PC-3 (cell line): ENCODE data around the gene CBL. TPM values are rescaled to one million over a fixed set of nuclear protein-coding genes. Genes with fewer than 3 reads are reported as not detected.

Experiments used
- ATAC-seq: fragments of 200-7000 bp; cut with Tn5 transposase; 2 replicates; pipeline ENCODE4 v1.9.1; 2020; ENCODE audit warnings: mild to moderate bottlenecking, moderate library complexity
- BruUV-seq: library from RNA; stranded (reverse); fragments of 400-500 nt; replicated peaks from 2 replicates; lab custom pipeline; 2021; lab: Mats Ljungman, UMichigan
- CTCF ChIA-PET: fragments of 300-600 bp; sonication (Branson Sonifier 250); formaldehyde crosslinking; loops from one replicate; lab custom pipeline; 2022; ENCODE audit warnings: antibody characterized with exemption; lab: Charles Lee
- POLR2A ChIA-PET: fragments of 300-600 bp; sonication (Branson Sonifier 250); formaldehyde crosslinking; loops from one replicate; lab custom pipeline; 2022; ENCODE audit warnings: antibody characterized with exemption; ENCODE audit not compliant: unreplicated experiment; lab: Charles Lee
- DNase-seq: peaks from one replicate; pipeline ENCODE4 v3.0.0-alpha.2; 2015
- H2AFZ ChIP-seq: fragments of 300-600 bp; sonication (generic); 2 replicates; pipeline ENCODE4 v1.6.0; 2016; ENCODE audit warnings: antibody characterized with exemption, low read length
- H3F3A ChIP-seq: fragments of 300-600 bp; sonication (generic); one replicate; pipeline ENCODE4 v1.6.0; 2017; ENCODE audit warnings: antibody characterized with exemption, low read length, control low read depth, mild to moderate bottlenecking; ENCODE audit not compliant: unreplicated experiment
- H3K27ac ChIP-seq: fragments of 300-600 bp; sonication (generic); 2 replicates; pipeline ENCODE4 v1.5.1; 2016; ENCODE audit warnings: mild to moderate bottlenecking, low read length
- H3K27me3 ChIP-seq: fragments of 300-600 bp; sonication (generic); 2 replicates; pipeline ENCODE4 v1.6.1; 2016; ENCODE audit warnings: low read length, mixed read lengths
- H3K36me3 ChIP-seq: fragments of 300-600 bp; sonication (generic); 2 replicates; pipeline ENCODE4 v1.6.1; 2016; ENCODE audit warnings: low read depth, mixed run types, low read length, mixed read lengths
- H3K4me1 ChIP-seq: fragments of 300-600 bp; sonication (generic); 2 replicates; pipeline ENCODE4 v1.5.1; 2016; ENCODE audit warnings: low read length; ENCODE audit not compliant: insufficient read depth
- H3K4me2 ChIP-seq: fragments of 300-600 bp; sonication (generic); 2 replicates; pipeline ENCODE4 v1.6.0; 2016; ENCODE audit warnings: low read length
- H3K4me3 ChIP-seq: fragments of 300-600 bp; sonication (generic); 2 replicates; pipeline ENCODE4 v1.5.1; 2016; ENCODE audit warnings: mild to moderate bottlenecking, low read length, mixed read lengths
- H3K79me2 ChIP-seq: fragments of 300-600 bp; sonication (generic); 2 replicates; pipeline ENCODE4 v1.6.1; 2017; ENCODE audit warnings: low read length, mixed read lengths
- H3K9ac ChIP-seq: fragments of 300-600 bp; sonication (generic); 2 replicates; pipeline ENCODE4 v1.6.0; 2016; ENCODE audit warnings: mild to moderate bottlenecking, low read length
- H3K9me2 ChIP-seq: fragments of 300-600 bp; sonication (generic); replicated peaks from 2 replicates; pipeline ENCODE4 v1.6.1; 2016; ENCODE audit warnings: mixed run types, low read length, mixed read lengths
- H3K9me3 ChIP-seq: fragments of 300-600 bp; sonication (generic); 2 replicates; pipeline ENCODE4 v1.6.1; 2016; ENCODE audit warnings: low read length, mixed read lengths
- H4K20me1 ChIP-seq: fragments of 300-600 bp; sonication (generic); 2 replicates; pipeline ENCODE4 v1.6.1; 2016; ENCODE audit warnings: low read length, mixed read lengths
- EZH2 ChIP-seq: fragments of 300-600 bp; sonication (generic); IDR thresholded peaks from one replicate; pipeline ENCODE4 v1.6.1; 2017; ENCODE audit warnings: antibody characterized with exemption, mild to moderate bottlenecking, low read length; ENCODE audit not compliant: unreplicated experiment
- EZH2phosphoT487 ChIP-seq: fragments of 300-600 bp; sonication (generic); IDR thresholded peaks from 2 replicates; pipeline ENCODE4 v1.6.1; 2018; ENCODE audit warnings: mild to moderate bottlenecking, antibody characterized with exemption, low read length, borderline replicate concordance
- intact Hi-C: fragments of 100-400 bp; cut with micrococcal nuclease; formaldehyde crosslinking; loops from 2 replicates; pipeline ENCODE4 v1.9.0; 2023
- total RNA-seq: library from RNA; depleted of rRNA; stranded (reverse); fragments of >200 nt; gene quantifications from 2 replicates; pipeline ENCODE4 v1.2.3, GENCODE V29; 2014
- TF ChIP-seq, protein P1 (sequence below): fragments of 300-600 bp; sonication (generic); conservative IDR thresholded peaks from 2 replicates; pipeline ENCODE4 v1.5.1; 2017; ENCODE audit warnings: antibody characterized with exemption, low read depth, mild to moderate bottlenecking, low read length

CBL gene
- total RNA-seq, 1 experiment from 2014 or later, result 11.4 TPM

DNA sequence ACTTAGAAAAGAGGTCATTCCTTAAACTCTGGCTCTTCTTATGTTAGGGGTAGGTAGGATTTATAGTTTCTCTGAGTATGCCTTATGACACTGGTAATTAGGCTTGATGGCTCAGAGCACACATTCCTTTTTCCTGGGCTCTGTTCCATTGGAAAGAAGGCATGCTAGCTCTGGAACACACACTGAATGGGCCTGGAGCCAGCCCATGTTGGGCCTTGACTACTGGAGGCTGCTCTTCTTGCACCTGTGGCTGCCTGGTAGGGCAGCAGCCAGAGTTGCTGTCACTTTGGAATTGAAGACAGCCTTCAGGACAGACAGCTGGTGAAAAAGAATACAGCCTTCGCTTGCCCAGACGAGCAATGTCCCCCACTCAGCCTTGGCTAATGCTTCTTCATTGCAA lies 92.6 kb downstream of the CBL start:
- intact Hi-C loops, result loop anchor here (10.0 kb wide), 1 partner anchor 154 kb away; the partner anchor contains the start of gene ABCG4

DNA sequence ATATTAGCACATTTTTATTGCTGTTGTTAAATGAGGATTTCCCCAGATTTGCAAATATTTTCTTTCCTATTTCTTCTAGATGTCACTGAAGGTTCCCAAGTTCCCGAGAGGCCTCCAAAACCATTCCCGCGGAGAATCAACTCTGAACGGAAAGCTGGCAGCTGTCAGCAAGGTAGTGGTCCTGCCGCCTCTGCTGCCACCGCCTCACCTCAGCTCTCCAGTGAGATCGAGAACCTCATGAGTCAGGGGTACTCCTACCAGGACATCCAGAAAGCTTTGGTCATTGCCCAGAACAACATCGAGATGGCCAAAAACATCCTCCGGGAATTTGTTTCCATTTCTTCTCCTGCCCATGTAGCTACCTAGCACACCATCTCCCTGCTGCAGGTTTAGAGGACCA lies 93.3 kb downstream of the CBL start:
- no peak for ATAC-seq
- H3K4me1 ChIP-seq, result no peaks in the 10 kb centered on the region
- CTCF ChIA-PET, result no interaction called here
- H3K27ac ChIP-seq, result no peak overlapping the region
- no peak overlapping the region for H3K9ac ChIP-seq
- H3K79me2 ChIP-seq, result no peaks in the 10 kb centered on the region
- TF ChIP-seq EZH2phosphoT487, result no peak
- TF ChIP-seq EZH2, result no peak
- TF ChIP-seq, protein P1, sequence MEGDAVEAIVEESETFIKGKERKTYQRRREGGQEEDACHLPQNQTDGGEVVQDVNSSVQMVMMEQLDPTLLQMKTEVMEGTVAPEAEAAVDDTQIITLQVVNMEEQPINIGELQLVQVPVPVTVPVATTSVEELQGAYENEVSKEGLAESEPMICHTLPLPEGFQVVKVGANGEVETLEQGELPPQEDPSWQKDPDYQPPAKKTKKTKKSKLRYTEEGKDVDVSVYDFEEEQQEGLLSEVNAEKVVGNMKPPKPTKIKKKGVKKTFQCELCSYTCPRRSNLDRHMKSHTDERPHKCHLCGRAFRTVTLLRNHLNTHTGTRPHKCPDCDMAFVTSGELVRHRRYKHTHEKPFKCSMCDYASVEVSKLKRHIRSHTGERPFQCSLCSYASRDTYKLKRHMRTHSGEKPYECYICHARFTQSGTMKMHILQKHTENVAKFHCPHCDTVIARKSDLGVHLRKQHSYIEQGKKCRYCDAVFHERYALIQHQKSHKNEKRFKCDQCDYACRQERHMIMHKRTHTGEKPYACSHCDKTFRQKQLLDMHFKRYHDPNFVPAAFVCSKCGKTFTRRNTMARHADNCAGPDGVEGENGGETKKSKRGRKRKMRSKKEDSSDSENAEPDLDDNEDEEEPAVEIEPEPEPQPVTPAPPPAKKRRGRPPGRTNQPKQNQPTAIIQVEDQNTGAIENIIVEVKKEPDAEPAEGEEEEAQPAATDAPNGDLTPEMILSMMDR, result no peak
- no peak for DNase-seq
- H3F3A ChIP-seq, result no peaks in the 10 kb centered on the region
- POLR2A ChIA-PET, result no interaction called here
- no peaks in the 10 kb centered on the region for H3K9me2 ChIP-seq
- no peaks in the 10 kb centered on the region for H4K20me1 ChIP-seq
- no peak overlapping the region for H3K4me2 ChIP-seq
- no TSS peak for BruUV-seq
- H3K27me3 ChIP-seq, result no peaks in the 10 kb centered on the region
- no peak overlapping the region for H3K4me3 ChIP-seq
- intact Hi-C loops, result loop anchor here (10.0 kb wide), 1 partner anchor 155 kb away; the partner anchor contains the start of gene ABCG4
- H2AFZ ChIP-seq, result no peak overlapping the region
- no peaks in the 10 kb centered on the region for H3K9me3 ChIP-seq
- peaks cover 62% of the 10 kb centered on the region for H3K36me3 ChIP-seq

More for the DNA sequence above, 92.6 kb downstream of the CBL start:
- H4K20me1 ChIP-seq, result no peaks in the 10 kb centered on the region
- H3K9me2 ChIP-seq, result no peaks in the 10 kb centered on the region
- POLR2A ChIA-PET, result no interaction called here
- DNase-seq, result no peak
- peaks cover 55% of the 10 kb centered on the region for H3K36me3 ChIP-seq
- BruUV-seq, result no TSS peak
- ATAC-seq, result no peak
- H3K79me2 ChIP-seq, result no peaks in the 10 kb centered on the region
- no peak overlapping the region for H3K27ac ChIP-seq
- no peaks in the 10 kb centered on the region for H3K4me1 ChIP-seq
- no peak overlapping the region for H3K4me2 ChIP-seq
- H3K9ac ChIP-seq, result no peak overlapping the region
- CTCF ChIA-PET, result no interaction called here
- H2AFZ ChIP-seq, result no peak overlapping the region
- no peak overlapping the region for H3K4me3 ChIP-seq
- no peaks in the 10 kb centered on the region for H3F3A ChIP-seq
- H3K9me3 ChIP-seq, result no peaks in the 10 kb centered on the region
- TF ChIP-seq, protein P1, result no peak
- no peak for TF ChIP-seq EZH2phosphoT487
- no peak for TF ChIP-seq EZH2
- H3K27me3 ChIP-seq, result no peaks in the 10 kb centered on the region

DNA sequence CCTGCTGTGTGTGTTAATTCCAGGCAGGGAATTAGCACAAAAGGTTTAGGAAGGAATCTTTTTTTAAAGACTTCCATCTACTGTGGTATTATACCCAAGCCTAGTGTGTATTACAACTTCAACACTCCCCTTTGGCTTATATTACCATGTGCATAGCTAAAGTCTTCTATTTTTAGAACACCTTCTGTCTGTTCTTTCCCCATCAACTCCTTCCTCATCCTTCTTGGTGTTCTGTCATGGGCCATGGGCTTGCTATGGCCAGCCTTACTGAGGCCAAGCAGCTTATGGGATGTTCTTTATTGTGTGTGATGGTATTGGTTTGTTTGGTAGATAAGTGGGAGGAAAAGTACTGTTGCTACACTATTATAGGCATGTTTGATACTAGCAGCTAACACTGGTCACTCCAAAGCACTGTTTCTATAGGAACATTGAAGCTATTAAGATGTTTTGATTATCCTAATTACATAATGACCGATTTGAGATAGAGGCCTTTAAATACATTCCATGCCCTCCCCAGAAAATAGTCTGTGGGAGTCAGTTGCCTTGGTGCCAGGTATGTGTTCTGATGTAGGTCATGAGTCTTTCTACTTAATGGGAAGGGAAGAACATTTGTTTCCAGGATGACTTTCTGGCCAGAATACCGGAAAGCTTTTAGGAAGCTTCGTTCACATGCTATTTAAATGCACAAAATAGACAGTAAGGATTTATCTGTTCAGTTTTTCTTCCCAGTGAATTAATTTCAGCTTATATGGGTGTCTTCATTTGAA lies 94.2 kb downstream of the CBL start:
- no peak for DNase-seq
- H3K9ac ChIP-seq, result no peak overlapping the region
- no peak overlapping the region for H3K4me2 ChIP-seq
- no peak for TF ChIP-seq EZH2
- TF ChIP-seq EZH2phosphoT487, result no peak
- TF ChIP-seq, protein P1, result no peak
- ATAC-seq, result no peak
- ChIA-PET CTCF (no interaction called here), POLR2A (interaction anchor here (0.5 kb wide), 1 partner anchor 198 kb away, joined by 3 read pairs; no protein-coding TSS in a partner anchor)
- no TSS peak for BruUV-seq
- intact Hi-C loops, result no loop called here
- H3K79me2 ChIP-seq, result no peaks in the 10 kb centered on the region
- no peaks in the 10 kb centered on the region for H3K9me3 ChIP-seq
- H3K9me2 ChIP-seq, result no peaks in the 10 kb centered on the region
- no peak overlapping the region for H3K27ac ChIP-seq
- no peaks in the 10 kb centered on the region for H3K4me1 ChIP-seq
- no peak overlapping the region for H3K4me3 ChIP-seq
- peaks cover 62% of the 10 kb centered on the region for H3K36me3 ChIP-seq
- no peaks in the 10 kb centered on the region for H3F3A ChIP-seq
- no peaks in the 10 kb centered on the region for H3K27me3 ChIP-seq
- H4K20me1 ChIP-seq, result no peaks in the 10 kb centered on the region
- no peak overlapping the region for H2AFZ ChIP-seq
